HuH-7 (cell line): ENCODE results near the gene FAH.
A peak's percentile ranks its signal among the peaks of the same experiment; 100 is the strongest.
"Not testable (repeated sequence)": the region's sequence is repeated elsewhere in the genome, so short reads cannot be mapped to it uniquely, and the experiment has no call there.

Experiments
- DNase-seq: peaks from one replicate; pipeline ENCODE4 v3.0.0; 2011; ENCODE audit warnings: low spot score

The FAH gene

GRCh38 chr15:80152180-80152895, 461 bp upstream of the FAH start:
- DNase-seq: peak; percentile 96

DNA sequence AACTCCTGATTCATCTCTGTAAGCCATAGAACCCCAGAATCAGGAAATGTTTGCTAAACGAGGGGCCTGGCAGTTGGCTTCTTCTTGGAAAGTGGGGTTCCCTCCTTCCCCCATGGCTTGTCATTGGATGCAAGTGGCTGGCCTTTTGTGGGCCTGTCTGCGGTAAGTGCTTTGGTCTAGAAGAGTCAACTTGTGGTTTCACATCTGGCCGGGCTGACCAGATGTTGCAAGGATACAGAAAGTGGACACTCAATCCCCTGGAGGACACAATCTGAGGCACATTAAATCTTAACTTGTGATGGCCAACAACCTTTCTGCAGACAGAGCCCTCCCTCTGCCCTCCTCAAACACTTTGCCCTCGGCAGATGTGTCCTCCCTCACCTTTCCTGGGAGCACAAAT, 1.1 kb downstream of the FAH start:
- no peak for DNase-seq

DNA sequence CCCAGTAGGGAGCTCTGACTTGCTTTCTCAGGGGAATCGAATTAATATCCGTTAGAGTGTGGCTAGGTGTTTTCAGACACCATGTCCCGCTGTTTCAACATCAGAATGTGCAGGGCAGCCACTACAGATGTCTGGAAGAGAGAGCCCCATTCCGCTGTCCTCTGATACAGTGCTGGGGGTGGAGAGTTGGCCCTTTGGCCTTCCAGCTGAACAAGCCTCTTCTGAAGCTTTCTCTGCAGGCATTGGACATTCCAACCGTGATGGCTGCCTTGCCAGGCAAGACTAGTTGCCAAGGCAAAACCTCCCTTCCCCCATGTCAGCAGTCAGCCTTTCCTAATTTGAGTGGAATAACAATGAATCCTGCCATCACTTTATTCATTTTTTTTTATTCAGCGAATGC, 1.5 kb downstream of the FAH start:
- no peak for DNase-seq

DNA sequence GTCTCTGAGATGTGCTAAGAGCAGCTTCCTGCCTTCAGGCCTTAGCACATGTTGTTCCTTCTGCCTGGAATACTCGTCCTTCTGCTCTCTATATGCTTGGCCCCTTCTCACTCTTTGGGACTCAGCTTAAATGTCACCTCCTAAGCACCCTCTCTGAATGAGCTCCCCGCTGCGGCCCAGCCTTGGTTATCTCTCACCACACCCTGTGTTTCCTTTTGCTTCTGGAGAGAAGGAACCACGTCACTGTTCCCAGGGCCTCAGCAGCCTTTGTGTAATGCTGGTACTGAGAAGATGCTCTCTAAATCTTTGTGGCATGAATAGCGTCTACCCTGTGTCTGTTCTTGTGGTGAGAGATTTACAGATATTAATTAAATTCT, 2.2 kb downstream of the FAH start:
- no peak for DNase-seq

DNA sequence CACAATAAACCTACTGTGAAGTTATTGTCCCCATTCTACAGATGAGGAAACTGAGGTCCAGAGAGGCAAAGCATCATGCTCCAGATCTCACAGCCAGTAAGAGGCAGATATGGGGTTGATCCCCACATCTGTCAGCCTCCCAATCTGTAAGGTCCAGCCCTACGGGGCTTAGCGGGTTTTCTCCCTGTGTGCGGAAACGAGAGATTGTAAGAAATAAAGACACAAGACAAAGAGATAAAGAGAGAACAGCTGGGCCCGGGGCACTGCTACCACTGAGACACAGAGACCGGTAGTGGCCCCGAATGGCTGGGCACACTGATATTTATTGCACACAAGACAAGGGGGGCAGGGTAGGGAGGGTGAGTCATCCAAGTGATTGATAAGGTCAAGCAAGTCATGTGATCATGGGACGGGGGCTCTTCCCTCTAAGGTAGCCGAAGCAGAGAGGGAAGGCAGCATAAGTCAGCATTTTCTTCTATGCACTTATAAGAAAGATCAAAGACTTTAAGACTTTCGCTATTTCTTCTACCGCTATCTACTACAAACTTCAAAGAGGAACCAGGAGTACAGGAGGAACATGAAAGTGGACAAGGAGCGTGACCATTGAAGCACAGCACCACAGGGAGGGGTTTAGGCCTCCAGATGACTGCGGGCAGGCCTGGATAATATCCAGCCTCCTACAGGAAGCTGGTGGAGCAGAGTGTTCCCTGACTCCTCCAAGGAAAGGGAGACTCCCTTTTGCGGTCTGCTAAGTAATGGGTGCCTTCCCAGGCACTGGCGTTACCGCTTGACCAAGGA, 2.8 kb downstream of the FAH start:
- not testable (repeated sequence) for DNase-seq

- no peak for DNase-seq
These were observed 3.4 kb downstream of the FAH start for GRCh38 chr15:80156176-80156720.

- no peak for DNase-seq
These were observed 4.4 kb downstream of the FAH start for GRCh38 chr15:80157215-80157614.

GRCh38 chr15:80159301-80159700, 6.5 kb downstream of the FAH start:
- DNase-seq: no peak

DNA sequence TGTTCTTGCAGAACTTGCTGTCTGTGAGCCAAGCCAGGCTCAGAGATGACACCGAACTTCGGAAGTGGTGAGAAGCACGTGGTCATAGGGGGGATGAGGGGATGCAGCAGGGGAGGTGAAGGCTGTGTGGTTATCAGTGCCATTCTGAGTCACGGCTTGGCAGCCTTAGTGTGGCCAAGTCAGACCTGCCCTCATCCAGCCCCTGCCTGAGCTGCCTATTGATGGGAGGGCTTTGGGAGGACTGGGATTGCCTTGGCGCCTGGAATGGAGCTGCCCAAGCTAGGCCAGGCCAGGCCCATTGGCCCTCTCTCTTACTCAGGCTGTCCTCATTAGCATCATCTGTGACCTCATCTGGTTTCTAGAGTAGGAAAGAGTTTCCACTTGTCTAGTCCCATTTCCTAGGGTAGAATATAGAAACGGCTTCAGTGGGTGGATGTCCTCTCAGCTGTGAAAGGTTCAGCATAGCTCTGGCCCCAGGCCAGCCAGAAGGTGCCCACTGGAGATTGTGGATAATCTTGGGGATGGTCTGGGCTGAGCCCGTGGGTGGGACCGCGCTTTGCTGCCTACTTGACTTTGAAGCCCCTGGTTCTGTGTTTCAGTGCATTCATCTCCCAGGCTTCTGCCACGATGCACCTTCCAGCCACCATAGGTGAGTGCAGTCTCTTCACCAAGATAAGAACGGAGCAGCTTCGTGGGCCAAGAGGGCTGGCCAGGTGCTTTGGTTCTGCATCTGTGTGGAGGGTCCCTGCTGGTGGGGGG, 7.2 kb downstream of the FAH start:
- DNase-seq: no peak

DNA sequence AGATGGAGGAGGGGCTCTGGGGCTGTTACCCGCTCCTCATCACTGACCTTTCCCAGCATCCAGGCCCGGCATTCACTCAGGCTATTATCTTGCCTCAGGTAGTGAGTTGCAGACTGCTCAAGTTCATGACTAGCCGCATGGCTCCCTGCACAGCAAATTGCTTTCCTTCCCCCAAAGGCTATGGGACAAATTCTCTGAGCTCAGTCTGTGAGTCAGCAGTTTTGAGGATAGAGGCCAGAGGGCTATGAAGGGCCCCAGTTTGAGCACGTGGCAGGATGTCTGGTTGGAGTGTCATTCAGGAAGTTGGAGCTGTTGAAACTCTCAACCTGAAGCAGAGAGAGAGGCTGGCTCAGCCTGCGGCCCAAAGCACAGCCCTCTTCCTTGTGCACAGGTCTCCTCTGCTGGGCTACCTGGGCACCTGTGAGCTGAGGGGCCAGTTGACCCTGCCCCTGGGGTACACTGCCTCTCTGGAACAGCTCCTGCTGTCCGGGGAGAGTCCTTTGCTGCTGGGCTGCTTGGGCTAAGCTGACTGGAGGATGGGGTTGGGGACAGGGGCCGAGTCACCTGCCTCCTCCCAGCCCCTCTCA, 7.9 kb downstream of the FAH start:
- no peak for DNase-seq

DNA sequence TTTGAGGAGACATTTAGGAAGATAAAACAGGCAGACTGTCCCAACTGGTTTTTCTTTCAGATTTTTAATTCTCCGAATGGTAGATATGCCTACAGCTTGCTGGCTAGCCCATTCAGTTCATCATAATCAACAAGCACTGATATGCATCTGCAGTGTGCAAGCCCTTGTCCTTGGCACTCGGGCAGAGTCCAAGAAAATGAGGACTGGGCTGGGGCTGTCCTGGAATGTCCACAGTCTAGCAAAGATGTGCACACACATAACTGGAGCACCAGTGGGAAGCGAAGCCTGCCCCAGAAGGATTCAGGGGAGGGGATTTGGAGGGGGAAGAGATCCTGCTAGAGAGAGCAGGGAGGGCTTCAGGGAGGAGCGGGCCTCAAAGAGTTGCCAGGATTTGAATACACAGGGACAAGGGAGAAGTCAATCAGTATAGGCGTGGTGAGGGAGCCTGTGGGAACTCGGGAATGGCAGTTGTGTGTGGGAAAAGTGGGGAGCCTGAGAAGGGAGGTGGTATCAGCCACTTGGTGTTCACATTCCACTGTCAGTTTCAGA, 8.7 kb downstream of the FAH start:
- DNase-seq: no peak

DNA sequence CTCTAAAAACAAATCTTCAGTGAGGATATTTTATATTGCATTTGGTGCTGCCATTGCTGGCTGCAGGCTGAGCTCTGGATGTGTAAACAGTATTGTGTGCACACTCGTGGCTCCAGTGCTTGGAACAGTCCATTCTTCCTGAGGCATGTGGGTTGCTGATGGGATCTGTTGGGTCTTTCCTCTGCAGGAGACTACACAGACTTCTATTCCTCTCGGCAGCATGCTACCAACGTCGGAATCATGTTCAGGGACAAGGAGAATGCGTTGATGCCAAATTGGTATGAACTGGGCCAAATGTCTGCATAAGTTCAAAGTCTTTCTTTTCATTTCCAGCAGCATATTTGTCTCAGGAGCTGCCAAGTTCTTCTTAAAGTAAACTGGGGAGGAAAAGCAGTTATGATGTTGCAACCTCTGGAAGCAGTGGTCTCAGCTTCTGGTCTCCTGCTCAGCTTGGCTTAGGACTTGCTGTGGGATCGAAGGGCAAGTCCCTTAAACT, 9.3 kb downstream of the FAH start:
- DNase-seq: no peak

DNA sequence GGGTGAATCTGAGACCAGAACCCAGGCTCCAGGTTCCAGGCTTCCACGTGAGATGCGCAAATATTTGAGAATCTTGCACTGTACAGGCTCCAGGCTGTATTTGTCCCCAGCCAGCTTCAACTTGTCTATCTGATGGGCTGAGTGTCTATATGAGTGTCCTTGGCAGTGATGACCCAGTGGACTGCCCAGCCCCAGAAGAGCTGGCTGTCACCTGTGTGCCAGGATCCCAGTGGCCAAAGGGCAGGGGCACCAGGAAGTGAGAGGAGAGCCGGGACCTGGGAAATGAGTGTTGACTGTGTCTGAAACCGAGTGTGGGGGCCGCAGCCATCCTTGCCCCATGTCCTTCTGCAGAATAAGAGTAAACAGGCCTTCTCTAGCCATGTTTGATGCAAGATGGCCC, 10.4 kb downstream of the FAH start:
- no peak for DNase-seq

GRCh38 chr15:80163897-80164296, 11.1 kb downstream of the FAH start:
- no peak for DNase-seq

DNA sequence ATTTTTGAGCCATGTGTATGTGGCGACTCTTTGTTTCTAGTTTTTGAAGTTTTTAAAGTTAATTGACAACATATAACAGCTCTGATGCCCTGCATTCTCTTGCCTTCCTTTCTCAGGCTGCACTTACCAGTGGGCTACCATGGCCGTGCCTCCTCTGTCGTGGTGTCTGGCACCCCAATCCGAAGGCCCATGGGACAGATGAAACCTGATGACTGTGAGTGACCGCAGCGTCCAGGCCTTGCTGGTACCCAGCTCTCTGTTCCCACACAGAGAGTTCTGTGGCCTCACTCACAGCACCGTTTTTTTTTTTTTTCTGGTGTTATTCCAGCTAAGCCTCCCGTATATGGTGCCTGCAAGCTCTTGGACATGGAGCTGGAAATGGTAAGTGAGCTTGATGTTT, 15.1 kb downstream of the FAH start:
- no peak for DNase-seq

DNA sequence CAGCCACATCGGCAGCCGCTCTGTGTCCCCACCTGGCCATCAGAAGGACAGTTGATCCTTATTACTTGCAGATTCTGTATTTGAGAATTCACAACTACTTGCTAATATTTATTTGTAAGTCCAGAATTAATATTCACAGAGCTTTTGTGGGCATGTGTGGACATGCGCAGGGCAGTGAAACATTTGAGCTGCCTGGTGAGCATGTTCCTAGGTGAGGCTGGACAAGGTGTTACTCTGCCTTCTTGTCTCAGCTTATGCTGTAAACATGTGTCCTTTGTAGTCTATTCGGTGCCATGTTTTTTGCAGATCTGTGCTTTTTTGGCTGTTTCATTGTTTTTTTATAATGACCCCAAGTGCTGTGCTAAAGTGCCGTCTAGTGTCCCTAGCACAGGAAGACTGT, 15.6 kb downstream of the FAH start:
- no peak for DNase-seq

DNA sequence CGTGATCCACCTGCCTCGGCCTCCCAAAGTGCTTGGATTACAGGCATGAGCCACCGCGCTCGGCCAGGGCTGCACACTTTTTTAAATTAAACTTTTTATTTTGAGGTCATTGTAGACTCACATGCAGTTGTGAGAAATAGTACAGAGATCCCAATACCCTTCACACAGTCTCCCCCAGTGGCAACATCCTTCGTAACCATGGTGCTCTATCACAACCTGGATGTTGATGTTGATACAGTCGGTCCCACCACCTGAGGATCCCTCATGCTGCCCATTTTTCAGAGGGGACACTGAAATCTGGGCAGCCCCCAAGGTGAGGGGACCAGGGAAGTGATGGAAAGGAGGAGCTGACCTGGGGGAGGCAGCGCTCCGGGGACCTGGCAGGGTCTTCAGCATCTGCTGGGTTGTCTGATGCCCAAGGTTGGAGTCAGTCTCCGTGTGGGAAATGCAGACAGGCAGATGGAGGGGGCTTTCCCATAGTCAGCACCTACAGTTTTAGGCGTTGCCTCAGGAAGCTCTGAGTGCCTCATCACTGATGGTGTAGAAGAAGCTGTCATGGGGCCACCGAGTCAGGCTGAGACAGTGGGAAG, 17.1 kb downstream of the FAH start:
- DNase-seq: no peak

DNA sequence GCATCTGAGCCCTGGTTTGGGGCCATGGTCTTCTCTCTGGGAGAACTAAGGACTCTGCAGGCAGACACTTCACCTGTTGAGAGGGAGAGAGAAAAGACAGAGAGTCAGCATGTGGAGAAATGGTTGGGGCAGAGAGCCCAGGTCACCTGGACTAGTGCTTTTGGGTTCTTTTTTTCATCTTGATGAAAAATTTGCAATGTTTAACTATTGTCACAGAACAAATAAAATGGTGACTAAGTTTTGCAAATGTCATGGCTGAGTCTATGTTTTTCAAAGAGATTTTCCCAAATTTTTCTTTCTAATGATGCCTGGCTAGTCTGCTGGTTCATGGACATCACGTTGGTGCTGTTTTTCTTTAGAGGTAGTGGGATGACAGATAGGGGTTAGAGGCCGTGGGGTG, 17.8 kb downstream of the FAH start:
- no peak for DNase-seq

DNA sequence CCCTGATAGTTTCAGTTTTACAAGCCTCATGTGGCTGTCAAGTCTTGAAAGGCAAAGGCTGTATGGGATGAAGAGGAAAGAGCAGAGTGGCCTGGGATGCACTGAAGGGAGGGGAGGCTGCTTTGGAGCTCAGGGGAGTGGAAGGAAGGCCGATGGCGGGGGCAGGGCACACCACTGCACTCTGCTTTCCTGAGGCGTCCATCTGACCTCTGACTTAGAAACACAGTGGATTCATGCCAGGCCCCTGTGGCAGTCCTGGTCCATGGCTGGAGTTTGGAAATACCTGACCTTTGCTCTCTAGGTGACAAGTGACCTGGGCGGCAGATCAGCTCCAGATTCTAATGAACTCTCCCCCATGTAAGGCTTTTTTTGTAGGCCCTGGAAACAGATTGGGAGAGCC, 19.0 kb downstream of the FAH start:
- DNase-seq: peak; percentile 46

DNA sequence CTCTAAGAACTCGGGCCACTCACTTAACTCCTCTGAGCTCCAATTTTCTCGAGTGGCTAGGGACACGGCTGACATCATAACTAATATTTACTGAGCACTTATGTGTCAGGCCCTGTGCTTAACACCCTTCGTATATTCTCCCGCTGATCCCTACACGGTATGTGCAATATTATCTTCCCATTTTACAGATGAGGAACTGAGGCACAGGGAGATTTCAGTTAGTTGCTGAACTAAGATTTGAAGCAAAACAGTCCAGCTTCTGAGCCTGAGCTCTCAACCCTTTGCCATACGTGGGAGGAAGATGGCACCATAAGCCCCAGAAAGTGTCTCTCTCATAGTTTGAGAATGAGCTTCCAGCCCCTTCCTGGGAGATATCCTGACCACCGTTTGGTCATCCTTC, 19.6 kb downstream of the FAH start:
- DNase-seq: no peak

DNA sequence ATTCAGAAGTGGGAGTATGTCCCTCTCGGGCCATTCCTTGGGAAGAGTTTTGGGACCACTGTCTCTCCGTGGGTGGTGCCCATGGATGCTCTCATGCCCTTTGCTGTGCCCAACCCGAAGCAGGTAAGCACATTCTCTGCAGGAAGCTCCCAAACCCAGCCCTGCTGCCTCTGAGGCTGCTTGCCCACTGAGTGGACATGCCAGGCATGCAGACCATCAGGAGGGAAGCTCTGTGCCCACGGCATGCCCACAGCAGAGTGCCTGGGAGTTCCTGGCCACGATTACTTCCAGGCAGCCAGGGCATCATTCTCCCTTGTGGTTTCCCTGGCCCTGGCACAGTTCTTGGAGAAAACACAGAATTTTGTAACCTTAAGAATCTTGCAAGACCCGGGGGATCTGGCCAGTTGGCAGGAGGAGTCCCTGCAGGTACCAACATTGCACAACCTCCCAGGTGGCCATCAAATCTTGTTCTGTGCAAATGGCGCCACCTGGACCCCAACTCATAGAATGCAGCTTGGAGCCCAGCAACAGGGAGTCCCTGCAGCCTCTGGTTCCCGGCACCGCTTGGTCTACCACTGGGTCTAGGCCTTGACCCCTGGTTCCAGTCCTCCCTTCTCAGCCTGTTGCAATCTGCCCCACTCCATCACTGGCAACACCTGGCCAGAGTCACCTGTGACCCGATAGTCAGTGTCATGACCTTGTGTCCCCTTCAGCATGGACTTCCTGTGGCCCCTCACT, 20.4 kb downstream of the FAH start:
- peak; percentile 82 for DNase-seq
